ENCODE measurements around the gene SBF2.

Gene SBF2

GRCh38 chr11:10293423-10294289 is at the start of gene SBF2:
Gene SBF2 (minus strand): TSS chr11:10294219. CDS start chr11:10294069, 150 bp downstream.
- H3K79me2 ChIP-seq (ENCODE audit: low read length): no peaks in the 10 kb centered on the region
- peak within 1 kb of the TSS; percentile 97 for H2AFZ ChIP-seq (ENCODE audit: low read depth, low read length)
- no peak within 1 kb of the TSS for H3K27ac ChIP-seq (ENCODE audit: low read length)

GRCh38 chr11:10338287-10338686 is 44.3 kb upstream of the SBF2 start:
- Histone ChIP-seq H4K20me1 (ENCODE audit: insufficient read depth, low read length) (no peaks in the 10 kb centered on the region), H3K79me2 (ENCODE audit: low read length) (no peaks in the 10 kb centered on the region), H3K27me3 (ENCODE audit: low read depth, low read length) (peaks cover 7% of the 10 kb centered on the region; the same call in 1 of the 2 replicates), H3K9me3 (ENCODE audit: insufficient read depth, low read length) (no peaks in the 10 kb centered on the region), H2AFZ (ENCODE audit: low read depth, low read length) (no peak overlapping the region), H3K27ac (ENCODE audit: low read length) (no peak overlapping the region), H3K36me3 (replicated peaks; ENCODE audit: low read depth, low read length) (no peaks in the 10 kb centered on the region), H3K4me3 (ENCODE audit: low read length) (no peak overlapping the region), H3K9ac (ENCODE audit: low read length) (no peak overlapping the region), H3K4me1 (ENCODE audit: low read length) (no peaks in the 10 kb centered on the region), H3K4me2 (ENCODE audit: low read length) (no peak overlapping the region)
- no peak for TF ChIP-seq EZH2phosphoT487 (IDR thresholded peaks at IDR 0.05; ENCODE audit: low read depth)
- no peak for TF ChIP-seq CTCF (IDR thresholded peaks at IDR 0.05; ENCODE audit: low read depth, low read length)

More at GRCh38 chr11:10293423-10294289, at the start of gene SBF2:
- Histone ChIP-seq H3K27me3 (ENCODE audit: low read depth, low read length) (peaks cover 65% of the 10 kb centered on the region), H3K36me3 (replicated peaks; ENCODE audit: low read depth, low read length) (no peaks in the 10 kb centered on the region), H3K4me2 (ENCODE audit: low read length) (peak within 1 kb of the TSS; percentile 94), H3K4me3 (ENCODE audit: low read length) (peak within 1 kb of the TSS; percentile 84), H4K20me1 (ENCODE audit: insufficient read depth, low read length) (peaks cover 4% of the 10 kb centered on the region; the same call in 1 of the 2 replicates), H3K9me3 (ENCODE audit: insufficient read depth, low read length) (no peaks in the 10 kb centered on the region; the same call in 1 of the 2 replicates), H3K9ac (ENCODE audit: low read length) (peak within 1 kb of the TSS; percentile 68), H3K4me1 (ENCODE audit: low read length) (peaks cover 26% of the 10 kb centered on the region)
- TF ChIP-seq CTCF (IDR thresholded peaks at IDR 0.05; ENCODE audit: low read depth, low read length) (no peak), EZH2phosphoT487 (IDR thresholded peaks at IDR 0.05; ENCODE audit: low read depth) (no peak)

- Histone ChIP-seq H3K4me3 (ENCODE audit: low read length) (no peak overlapping the region), H3K36me3 (replicated peaks; ENCODE audit: low read depth, low read length) (no peaks in the 10 kb centered on the region), H4K20me1 (ENCODE audit: insufficient read depth, low read length) (no peaks in the 10 kb centered on the region), H3K9me3 (ENCODE audit: insufficient read depth, low read length) (no peaks in the 10 kb centered on the region), H3K79me2 (ENCODE audit: low read length) (no peaks in the 10 kb centered on the region), H3K27me3 (ENCODE audit: low read depth, low read length) (peaks cover 10% of the 10 kb centered on the region; the same call in 1 of the 2 replicates), H3K9ac (ENCODE audit: low read length) (no peak overlapping the region), H2AFZ (ENCODE audit: low read depth, low read length) (no peak overlapping the region), H3K27ac (ENCODE audit: low read length) (no peak overlapping the region), H3K4me1 (ENCODE audit: low read length) (no peaks in the 10 kb centered on the region), H3K4me2 (ENCODE audit: low read length) (no peak overlapping the region)
- no peak for TF ChIP-seq EZH2phosphoT487 (IDR thresholded peaks at IDR 0.05; ENCODE audit: low read depth)
- TF ChIP-seq CTCF (IDR thresholded peaks at IDR 0.05; ENCODE audit: low read depth, low read length): no peak
Measured at GRCh38 chr11:10333490-10333889, 39.5 kb upstream of the SBF2 start.

GRCh38 chr11:10331548-10332289 is 37.7 kb upstream of the SBF2 start:
- no peak for TF ChIP-seq CTCF (IDR thresholded peaks at IDR 0.05; ENCODE audit: low read depth, low read length)
- TF ChIP-seq EZH2phosphoT487 (IDR thresholded peaks at IDR 0.05; ENCODE audit: low read depth): no peak
- no peak overlapping the region for H3K4me2 ChIP-seq (ENCODE audit: low read length)
- no peak overlapping the region for H2AFZ ChIP-seq (ENCODE audit: low read depth, low read length)
- no peaks in the 10 kb centered on the region for H3K4me1 ChIP-seq (ENCODE audit: low read length)
- H3K9me3 ChIP-seq (ENCODE audit: insufficient read depth, low read length): no peaks in the 10 kb centered on the region
- no peaks in the 10 kb centered on the region for H3K79me2 ChIP-seq (ENCODE audit: low read length)
- H3K36me3 ChIP-seq (replicated peaks; ENCODE audit: low read depth, low read length): no peaks in the 10 kb centered on the region
- H3K4me3 ChIP-seq (ENCODE audit: low read length): no peak overlapping the region
- no peaks in the 10 kb centered on the region for H4K20me1 ChIP-seq (ENCODE audit: insufficient read depth, low read length)
- H3K9ac ChIP-seq (ENCODE audit: low read length): no peak overlapping the region
- peaks cover 15% of the 10 kb centered on the region; the same call in 1 of the 2 replicates for H3K27me3 ChIP-seq (ENCODE audit: low read depth, low read length)
- H3K27ac ChIP-seq (ENCODE audit: low read length): no peak overlapping the region
